ENCODE results near the gene FAM124B.
"Not testable (repeated sequence)": the region's sequence is repeated elsewhere in the genome, so short reads cannot be mapped to it uniquely, and the experiment has no call there.

The FAM124B gene

GRCh38 chr2:224382973-224383555, 18.8 kb downstream of the FAM124B start:
- no peak for DNase-seq

- not testable (repeated sequence) for DNase-seq
Observed at GRCh38 chr2:224382280-224382647, 19.6 kb downstream of the FAM124B start.

- DNase-seq: no peak
Observed at GRCh38 chr2:224381521-224382279, 20.2 kb downstream of the FAM124B start.

- no peak for DNase-seq
Observed at GRCh38 chr2:224379986-224380385, 21.9 kb downstream of the FAM124B start.

GRCh38 chr2:224379172-224379571, 22.7 kb downstream of the FAM124B start:
- no peak for DNase-seq

- DNase-seq: no peak
Observed at GRCh38 chr2:224378701-224379097, 23.2 kb downstream of the FAM124B start.

- no peak for DNase-seq
Observed at GRCh38 chr2:224377751-224378700, 23.9 kb downstream of the FAM124B start.

- DNase-seq: no peak
Observed at GRCh38 chr2:224372641-224373040, 29.3 kb downstream of the FAM124B start.

- peak in 1 of 51 donors; percentile 10 for DNase-seq
Observed at GRCh38 chr2:224369028-224369632, 32.8 kb downstream of the FAM124B start.

GRCh38 chr2:224366267-224366844, 35.6 kb downstream of the FAM124B start:
- DNase-seq: no peak

GRCh38 chr2:224365331-224365730, 36.6 kb downstream of the FAM124B start:
- DNase-seq: no peak

- no peak for DNase-seq
Observed at GRCh38 chr2:224363281-224363680, 38.6 kb downstream of the FAM124B start.

GRCh38 chr2:224362094-224362493, 39.8 kb downstream of the FAM124B start:
- DNase-seq: no peak

GRCh38 chr2:224360801-224361251, 41.1 kb downstream of the FAM124B start:
- no peak for DNase-seq

- DNase-seq: peak in 1 of 51 donors; percentile 6
Observed at GRCh38 chr2:224359569-224359968, 42.3 kb downstream of the FAM124B start.

GRCh38 chr2:224357098-224357901, 44.6 kb downstream of the FAM124B start:
- DNase-seq: peak in 20 of 51 donors; percentile 3 to 66 (median 20)

GRCh38 chr2:224354632-224355211, 47.2 kb downstream of the FAM124B start:
- no peak for DNase-seq

- DNase-seq: no peak
Observed at GRCh38 chr2:224350703-224351102, 51.2 kb downstream of the FAM124B start.

- DNase-seq: no peak
Observed at GRCh38 chr2:224349396-224349795, 52.5 kb downstream of the FAM124B start.

All from hypothalamus (tissue), 51 donors.